Pons (tissue), 1 donor: ENCODE results near the gene ZNF662.
"Not testable (repeated sequence)": the region's sequence is repeated elsewhere in the genome, so short reads cannot be mapped to it uniquely, and the experiment has no call there.

Source experiments
- DNase-seq: peaks from one replicate; pipeline ENCODE4 v3.0.0-alpha.2; 2016; ENCODE audit warnings: low spot score

The ZNF662 gene

DNA sequence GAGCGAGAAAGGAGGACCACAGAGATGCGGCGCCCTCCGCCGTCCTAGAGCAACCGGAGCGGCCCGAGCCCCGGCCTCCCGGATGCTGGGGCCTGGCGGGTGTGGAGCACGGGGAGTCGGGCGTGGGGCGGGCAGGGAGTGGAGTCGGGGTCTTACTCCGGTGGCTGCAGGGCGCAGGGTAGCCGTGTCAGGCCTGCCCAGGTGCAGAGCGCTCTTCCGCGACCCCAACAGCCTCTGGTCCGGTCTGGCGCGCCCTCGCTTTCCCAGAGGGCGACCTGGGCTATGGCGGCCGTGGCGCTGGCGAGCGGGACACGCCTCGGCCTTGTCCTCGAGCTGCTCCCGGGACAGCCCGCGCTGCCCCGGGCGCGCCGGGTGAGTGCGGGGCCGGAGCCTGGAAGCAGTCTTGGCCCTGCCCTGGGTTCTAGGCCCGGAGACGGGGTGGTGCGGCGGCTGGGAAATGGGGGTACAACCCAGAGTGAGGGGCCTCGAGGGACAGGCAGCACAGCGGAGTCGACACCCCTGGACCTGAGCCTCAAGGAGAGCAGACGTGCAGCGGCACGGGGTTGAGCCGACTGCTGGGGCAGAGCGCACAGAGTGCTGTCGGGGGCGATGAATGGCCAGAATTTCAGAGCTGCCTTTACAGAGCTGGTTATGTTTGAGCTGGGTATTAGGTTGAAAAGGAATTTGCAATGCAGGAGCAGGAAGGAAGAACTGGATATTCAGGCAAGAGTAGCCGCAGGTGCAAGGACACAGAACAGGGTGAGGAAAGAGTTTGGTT is at the start of gene ZNF662:
Gene ZNF662 (plus strand): TSS at position 73 of the 778 bp plus-strand sequence. CDS start 1,973 bp downstream, outside the sequence.
- DNase-seq = peak; percentile 35

DNA sequence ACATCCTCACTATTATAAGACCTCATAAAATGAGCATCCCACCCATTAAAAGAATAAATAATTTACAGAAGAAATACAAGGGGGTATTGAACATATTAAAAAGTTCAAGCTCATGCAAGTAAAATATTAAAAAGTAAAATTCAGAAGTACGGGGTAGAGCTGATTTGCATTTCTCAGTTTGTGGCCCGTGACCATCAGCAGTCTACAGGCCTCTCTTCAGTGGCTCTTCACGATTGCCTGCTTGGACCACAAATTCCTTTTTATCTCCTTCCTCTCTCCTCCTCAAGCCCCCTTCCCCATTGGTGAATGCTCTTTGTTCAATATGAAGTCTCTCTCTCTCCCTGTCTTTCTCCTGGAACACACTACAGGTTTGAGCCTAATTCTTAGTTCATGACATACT is 49.4 kb upstream of the ZNF662 start:
- no peak for DNase-seq

DNA sequence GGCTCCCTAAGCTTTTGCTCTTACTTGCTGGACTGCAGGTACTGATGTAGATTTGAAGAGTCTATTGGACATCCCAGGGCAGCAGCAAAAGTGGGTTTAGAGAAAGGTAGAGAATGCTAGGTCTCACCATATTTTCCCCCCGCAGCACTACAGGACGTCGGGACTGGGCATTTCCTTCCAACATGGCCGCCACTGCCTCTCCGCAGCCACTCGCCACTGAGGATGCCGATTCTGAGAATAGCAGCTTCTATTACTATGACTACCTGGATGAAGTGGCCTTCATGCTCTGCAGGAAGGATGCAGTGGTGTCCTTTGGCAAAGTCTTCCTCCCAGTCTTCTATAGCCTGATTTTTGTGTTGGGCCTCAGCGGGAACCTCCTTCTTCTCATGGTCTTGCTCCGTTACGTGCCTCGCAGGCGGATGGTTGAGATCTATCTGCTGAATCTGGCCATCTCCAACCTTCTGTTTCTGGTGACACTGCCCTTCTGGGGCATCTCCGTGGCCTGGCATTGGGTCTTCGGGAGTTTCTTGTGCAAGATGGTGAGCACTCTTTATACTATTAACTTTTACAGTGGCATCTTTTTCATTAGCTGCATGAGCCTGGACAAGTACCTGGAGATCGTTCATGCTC is 41.5 kb upstream of the ZNF662 start:
- no peak for DNase-seq

DNA sequence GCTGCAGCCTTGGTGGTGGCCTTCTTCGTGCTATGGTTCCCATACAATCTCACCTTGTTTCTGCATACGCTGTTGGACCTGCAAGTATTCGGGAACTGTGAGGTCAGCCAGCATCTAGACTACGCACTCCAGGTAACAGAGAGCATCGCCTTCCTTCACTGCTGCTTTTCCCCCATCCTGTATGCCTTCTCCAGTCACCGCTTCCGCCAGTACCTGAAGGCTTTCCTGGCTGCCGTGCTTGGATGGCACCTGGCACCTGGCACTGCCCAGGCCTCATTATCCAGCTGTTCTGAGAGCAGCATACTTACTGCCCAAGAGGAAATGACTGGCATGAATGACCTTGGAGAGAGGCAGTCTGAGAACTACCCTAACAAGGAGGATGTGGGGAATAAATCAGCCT is 40.7 kb upstream of the ZNF662 start:
- no peak for DNase-seq

DNA sequence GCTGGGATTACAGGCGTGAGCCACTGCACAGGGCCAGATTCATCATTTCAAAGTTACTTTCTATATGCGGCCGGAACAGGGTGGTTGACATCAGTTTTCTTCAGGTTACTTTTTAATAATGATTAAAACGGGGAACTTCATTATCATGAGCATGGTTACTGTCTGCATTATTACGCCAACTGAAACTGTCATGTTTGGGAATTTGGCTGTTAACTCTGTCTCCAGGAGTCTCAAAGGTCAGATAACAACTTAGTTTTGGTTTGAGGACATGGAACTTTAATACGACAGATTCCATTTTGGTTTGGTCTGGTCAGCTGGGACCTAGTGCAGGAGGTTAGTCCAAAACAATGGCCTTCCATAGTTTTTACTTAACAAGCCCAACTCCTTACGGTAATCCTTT is 38.8 kb upstream of the ZNF662 start:
- DNase-seq = no peak

DNA sequence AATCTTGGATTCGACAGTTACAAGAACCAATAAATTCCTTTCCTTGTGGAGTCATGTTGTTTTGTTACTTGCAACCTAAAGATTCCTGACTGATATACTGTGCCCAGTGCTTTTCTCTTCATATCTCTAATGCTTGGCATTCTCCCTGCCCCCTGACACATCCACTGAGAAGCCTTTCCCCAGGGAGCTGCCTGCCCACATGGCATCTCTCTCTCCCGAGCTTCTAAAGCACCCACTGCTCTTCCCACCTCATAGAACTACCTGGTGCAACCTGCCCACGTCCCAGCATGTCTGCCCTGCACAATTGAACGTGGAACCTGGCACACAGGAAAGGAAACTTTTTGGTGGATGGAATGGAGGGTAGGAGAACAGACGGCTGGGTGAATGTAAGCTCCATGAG is 37.1 kb upstream of the ZNF662 start:
- DNase-seq = no peak

DNA sequence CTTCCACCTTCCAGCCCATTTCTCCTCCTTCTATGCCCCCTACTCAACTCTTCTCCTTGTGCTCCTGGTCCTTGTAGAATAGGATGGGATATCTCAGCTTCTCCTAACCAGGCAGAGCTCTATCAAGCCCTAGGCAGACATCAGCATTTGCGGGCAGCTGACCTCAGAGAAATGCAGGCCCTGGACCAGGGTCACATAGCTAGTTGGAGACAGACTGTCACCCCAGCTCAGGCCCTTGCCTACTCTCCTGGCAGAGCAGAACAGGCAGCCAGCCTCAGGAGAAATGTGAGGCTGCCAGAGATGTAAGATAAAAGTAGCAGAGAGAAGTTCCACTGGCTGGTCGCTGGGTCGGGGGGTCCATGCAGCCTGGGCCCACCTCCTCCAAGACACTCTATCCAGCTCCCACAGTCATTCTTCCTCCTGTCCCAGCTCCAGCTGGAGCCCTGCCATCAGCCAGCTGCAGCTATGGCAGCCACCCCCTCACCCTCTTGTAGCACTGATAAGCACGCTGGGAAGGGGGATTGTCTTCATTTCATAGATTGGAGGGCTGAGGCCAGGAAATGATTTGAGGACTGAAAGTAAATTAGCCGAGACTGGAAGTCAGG is 34.2 kb upstream of the ZNF662 start:
- DNase-seq = no peak

DNA sequence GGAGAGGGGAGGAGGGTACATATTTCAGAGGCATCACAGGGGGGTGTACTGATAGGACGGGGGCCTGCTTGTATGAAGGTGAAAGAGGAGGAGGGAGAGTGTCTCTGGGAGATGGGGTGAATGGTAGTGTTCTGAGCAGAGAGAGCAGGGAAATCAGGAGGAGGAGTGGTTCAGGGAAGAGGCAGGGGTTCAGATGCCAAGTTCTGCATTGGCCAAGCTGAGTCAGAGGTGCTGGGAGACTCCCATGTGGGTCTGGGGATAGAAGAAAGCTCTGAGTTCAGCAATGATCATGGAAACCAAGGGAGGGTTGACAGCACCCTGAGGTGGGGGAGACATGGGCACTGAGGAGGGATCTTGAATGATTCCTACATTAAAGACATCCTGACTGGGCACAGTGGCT is 33.2 kb upstream of the ZNF662 start:
- no peak for DNase-seq

DNA sequence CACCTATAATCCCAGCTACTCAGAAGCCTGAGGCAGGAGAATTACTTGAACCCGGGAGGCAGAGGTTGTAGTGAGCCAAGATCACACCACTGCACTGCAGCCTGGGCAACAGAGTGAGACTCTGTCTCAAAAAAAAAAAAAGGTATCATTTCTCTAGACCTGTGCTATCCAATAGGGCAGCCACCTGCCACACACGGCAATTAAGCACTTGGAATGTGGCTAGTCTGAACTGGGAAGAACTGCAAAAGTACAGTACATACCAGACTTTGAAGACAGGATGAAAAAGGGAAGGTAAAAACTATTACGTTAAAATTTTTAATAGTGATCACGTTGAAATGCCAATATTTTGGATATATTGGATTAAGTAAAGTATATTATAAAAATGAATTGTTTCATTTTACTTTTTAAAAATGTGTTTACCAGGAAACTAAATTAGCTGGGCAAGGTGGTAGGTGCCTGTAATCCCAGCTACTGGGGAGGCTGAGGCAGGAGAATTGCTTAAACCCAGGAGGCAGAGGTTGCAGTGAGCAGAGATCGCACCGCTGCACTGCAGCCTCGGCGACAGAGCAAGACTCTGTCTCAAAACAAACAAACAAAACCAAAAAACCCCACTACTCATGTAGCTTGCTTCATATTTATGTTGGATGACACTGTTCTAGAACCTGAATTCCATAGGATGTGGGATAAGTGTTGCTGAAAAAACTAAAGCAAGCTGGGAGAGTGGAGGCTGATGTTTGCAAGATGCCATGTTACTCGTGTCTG is 32.5 kb upstream of the ZNF662 start:
- DNase-seq = no peak

DNA sequence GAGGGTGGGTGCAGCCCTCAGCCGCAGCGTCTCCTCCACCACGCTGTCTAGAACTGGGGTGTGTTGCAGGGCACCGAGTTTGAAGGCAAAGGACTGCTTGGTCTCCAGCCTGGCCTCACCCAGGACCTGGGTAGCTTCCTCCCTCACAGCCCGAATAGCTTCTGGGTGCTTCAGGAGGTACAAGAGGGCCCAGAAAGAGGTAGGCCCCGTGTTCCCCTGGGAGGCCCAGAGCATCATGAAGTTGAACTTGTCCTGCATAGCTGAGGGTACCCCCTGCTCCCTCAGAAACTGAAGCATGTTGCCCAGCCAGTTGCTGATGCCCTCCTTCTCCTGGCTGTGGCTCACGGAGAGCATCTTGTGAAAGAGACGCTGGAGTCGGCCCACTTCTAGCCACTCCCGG is 31.2 kb upstream of the ZNF662 start:
- DNase-seq = no peak

DNA sequence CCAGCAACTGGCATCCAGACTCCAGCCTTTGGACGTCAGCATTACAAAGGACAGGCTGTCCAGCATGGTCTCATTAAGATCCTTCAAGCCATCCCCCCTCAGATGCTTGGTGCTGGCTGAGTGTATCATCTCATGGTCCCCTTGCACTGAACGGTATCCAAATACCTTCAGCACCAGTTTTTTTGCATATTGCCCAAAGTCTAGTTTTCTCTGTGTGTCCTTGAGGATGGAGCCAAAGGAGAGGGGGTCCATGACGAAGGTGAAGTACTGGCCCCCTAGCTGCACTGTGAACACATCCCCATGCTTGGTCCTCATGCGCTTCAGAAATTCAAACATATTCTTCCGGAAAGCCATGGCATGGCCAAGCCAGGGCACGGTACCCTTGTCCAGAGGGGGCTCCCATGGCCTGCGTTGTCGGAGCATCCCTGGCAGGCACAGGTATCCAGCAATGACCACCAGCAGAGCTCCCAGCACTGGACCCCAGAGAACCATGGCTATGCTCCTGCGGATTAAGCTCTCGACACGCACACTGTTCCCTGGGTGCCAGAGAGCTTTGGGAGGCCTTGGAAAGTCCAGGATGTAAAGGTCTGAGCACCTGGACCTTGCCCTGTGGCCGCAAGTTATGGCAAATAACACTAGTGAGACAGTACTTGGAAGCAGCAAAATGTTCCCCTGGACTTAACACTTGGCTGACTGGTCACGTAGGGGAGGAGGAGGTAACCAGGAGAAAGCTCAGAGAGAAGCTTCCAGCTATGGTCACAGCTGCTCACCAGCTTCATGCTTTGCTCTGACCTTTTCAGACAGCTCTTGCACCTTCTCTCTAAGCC is 30.4 kb upstream of the ZNF662 start, which contains the start of gene CYP8B1:
Gene CYP8B1 (minus strand): TSS at position 555 of the 827 bp plus-strand sequence. CDS start 63 bp downstream, at position 492.
- DNase-seq = no peak

DNA sequence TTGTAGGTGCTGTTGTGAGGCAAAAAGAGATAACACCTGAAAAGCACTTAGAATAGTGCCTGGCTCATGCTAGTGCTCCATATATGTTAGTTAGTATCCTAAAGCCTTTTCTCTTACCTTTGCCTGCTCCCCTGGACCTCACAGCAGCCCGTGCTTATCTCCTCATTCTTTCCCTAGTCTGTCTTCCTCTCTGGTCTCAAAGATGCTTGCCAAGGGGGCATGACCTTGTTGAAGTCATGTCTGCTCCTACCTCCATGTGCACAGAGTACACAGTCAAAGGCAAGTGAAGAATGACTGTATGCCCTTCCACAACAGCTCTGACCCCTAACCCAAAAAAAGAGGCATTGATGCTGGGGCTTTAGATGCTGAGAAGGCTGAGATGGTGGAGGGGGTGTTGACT is 29.5 kb upstream of the ZNF662 start:
- no peak for DNase-seq

DNA sequence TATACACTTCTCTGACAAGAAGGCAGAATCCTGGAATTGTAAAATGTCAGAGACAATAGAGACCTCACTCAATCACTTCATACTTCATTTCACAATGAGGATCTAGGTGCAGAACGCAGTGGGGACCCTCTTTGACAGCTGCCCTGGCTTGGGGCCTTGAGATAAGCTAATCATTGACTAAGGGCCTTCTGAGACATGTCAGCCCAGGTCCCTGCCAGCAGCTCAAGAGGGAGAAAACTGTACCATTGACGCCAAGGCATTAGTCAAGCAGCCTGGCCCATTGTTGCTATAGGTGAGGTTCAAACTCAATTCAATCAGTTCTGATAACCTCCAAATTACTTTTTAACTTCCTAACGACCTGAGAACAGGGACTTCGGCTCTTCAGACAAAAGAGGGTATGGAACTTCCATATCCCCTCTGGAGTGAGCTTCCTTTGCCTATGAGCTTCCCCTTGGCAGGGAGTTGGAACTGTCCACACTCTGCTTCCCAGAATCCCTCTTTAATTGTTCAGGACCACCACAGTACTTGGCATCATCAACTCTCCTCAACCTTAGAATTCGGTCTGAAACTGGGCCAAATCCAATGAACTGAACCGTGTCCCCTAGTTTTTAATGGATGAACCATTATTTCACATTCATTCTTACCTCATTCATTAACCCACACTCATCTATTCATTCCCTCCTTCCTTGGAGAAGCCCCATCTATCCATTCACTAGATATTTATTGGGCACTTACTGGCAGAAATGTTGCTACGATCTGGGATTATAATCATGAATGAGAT is 28.8 kb upstream of the ZNF662 start:
- DNase-seq = no peak

DNA sequence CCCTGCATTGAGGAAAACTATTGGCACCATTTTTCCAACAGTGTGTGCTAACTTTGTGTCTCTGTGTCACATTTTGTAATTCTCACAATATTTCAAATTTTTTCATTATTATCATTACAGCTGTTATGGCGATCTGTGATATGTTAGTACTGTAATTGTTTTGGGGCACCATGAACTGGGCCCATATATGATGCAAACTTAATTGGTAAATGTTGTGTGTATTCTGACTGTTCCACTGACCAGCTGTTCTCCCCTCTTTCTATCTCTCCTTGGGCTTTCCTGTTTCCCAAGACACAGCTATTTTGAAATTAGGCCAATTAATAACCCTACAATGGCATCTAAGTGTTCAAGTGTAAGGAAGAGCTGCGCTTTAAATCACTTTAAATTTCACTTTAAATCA is 28.1 kb upstream of the ZNF662 start:
- DNase-seq = no peak

DNA sequence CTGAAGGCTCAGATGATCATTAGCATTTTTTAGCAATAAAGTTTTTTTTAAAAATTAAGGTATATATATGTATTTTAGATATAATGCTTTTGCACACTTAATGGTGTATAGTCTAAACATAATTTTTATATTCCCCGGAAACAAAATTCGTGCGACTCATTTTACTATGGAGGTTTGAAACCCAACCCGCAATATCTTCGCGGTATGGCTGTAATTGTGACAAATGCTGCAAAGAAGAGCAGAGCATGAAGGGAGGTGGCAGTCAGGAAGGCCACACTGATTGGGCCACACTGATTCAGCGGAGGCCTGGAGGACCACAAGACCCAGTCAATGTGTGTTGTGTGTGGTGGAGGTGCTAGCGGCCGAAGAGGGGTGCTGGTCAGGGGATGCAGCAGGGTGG is 25.8 kb upstream of the ZNF662 start:
- DNase-seq = no peak

DNA sequence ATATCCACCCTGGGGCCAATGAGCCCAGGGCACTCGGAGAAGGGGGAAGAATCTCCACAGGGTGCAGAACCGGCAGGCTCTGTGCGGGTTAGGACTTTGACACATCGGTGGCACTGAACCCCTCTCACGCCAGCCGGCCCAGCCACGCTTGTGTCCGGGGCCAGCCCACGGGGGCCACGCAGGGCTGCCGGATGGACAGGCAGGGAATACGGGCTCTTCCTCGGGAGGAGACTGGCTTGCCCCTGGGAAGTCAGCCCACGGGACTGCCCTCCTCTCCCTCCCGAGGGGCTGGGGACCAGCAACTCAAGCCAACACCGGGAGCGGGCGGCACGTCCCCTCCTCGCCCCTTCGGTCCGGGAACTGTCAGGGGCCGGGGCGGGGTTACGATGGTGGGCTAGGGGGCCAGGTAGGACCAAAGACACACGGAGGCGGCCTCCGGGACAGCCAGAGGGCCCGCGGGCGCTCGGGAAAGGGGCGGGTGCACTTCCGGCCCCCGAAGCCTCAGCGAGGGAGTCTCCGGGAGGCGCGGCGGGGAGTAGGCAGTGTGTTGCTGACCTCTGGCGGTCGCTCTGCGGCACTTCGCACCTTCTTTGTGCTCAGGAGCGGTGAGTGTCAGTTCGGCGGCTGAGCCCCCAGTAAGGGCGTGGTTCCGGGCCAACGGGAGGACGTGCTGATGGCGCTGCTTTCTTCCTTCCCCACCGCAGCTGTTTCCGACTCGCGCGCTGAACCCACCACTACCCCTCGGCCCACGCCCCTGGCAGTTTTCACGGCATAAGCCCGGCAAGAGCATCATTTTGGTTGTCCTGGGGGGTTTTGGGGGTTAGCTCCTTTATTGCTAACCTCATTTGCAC is 25.1 kb upstream of the ZNF662 start:
- peak; percentile 71 for DNase-seq

DNA sequence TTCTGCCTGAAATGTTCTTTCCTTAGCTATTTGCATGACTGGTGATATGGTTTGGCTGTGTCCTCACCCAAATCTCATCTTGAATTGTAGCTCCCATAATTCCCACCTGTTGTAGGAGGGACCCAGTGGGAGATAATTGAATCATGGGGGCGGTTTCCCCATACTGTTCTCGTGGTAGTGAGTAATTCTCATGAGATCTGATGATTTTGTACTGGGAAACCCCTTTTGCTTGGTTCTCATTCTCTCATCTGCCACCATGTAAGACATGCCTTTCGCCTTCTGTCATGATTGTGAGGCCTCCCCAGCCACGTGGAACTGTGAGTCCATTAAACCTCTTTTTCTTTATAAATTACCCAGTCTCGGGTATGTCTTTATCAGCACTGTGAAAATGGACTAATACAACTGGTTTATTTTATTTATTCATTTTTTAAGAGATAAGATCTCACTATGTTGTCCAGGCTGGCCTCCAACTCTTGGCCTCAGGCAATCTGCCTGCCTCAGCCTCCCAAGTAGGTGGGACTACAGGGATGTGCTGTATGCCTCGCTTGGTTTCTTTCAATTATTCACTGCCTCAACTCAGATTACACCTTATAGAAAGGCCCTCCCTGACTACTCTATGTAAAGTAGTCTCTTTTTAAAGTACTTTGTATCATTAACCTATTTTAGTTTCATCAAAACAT is 22.6 kb upstream of the ZNF662 start:
- DNase-seq = not testable (repeated sequence)

DNA sequence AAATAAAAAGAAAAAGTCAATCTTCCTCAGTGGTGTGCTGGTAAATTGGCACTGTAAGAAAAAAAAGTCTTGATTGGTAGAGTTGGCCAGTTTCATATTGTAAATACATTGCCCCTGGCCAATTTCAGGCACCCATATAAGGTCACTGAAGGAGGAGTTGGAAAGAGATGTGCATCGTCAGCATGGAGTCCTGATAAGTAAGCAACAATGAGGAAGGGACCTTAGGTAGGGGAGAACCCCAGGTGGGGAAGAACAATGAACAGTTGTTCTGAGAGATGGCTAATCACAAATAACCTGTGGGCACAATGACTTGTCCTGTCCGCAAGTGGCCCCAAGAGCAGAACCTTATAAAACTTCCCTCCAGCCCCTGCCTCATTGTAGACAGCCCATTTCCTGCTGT is 21.6 kb upstream of the ZNF662 start:
- no peak for DNase-seq

DNA sequence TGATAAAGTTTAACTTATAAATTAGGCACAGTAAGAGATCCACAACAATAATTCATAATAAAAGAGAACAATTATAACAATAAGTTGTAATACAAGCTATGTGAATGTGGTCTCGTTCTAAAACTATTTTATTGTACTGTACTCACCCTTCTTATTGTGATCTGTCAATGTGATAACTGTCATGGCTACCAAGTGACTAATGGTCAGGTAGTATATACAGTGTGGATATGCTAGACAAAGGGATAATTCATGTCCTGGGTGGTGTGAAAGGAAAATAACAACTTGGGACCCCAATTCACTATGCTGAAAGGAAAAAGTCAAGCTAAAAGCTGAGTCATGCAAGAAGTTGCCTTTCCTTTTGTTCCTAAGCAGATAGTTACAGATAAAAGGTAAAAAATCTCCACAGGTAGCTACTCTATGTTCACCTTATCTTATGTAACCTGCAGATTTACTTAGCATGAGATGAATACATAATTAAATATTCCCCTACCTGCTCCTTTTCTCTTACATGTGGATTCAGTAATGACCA is 19.6 kb upstream of the ZNF662 start:
- DNase-seq = no peak
